Endothelial cell of umbilical vein (primary cell): ENCODE measurements around the gene HELZ2. TPM values are rescaled to one million over a fixed set of nuclear protein-coding genes. Genes with fewer than 3 reads are reported as not detected.

Experiments used
- BruUV-seq: library from RNA; stranded (reverse); fragments of 400-500 nt; replicated peaks from 2 replicates; lab custom pipeline; 2021; lab: Mats Ljungman, UMichigan
- CTCF ChIA-PET: fragments of 300-600, 350-600 bp; sonication (Branson Sonifier 250); formaldehyde crosslinking; loops from one replicate; lab custom pipeline; 2021; ENCODE audit warnings: antibody characterized with exemption, inconsistent platforms; lab: Charles Lee
- POLR2A ChIA-PET: fragments of 300-600, 350-600 bp; sonication (Branson Sonifier 250); formaldehyde crosslinking; loops from one replicate; lab custom pipeline; 2021; ENCODE audit warnings: antibody characterized with exemption, inconsistent platforms; lab: Charles Lee
- DNase-seq: peaks from one replicate; pipeline ENCODE4 v3.0.0-alpha.2; 2011; ENCODE audit warnings: low read depth, low spot score
- FAIRE-seq: peaks from 2 replicates; lab custom pipeline; 2011; peaks lifted over from hg19 to GRCh38; lab: Jason Lieb, UNC
- H2AFZ ChIP-seq: 2 replicates; pipeline ENCODE4 v1.6.0; 2012; ENCODE audit warnings: low read depth, low read length, control low read depth, inconsistent platforms
- H3K27ac ChIP-seq: 2 replicates; pipeline ENCODE4 v1.5.1; 2011; ENCODE audit warnings: low read depth, mild to moderate bottlenecking, control low read depth, low read length, moderate library complexity; ENCODE audit not compliant: insufficient read depth
- H3K27me3 ChIP-seq, 2 experiments: 2 replicates each; pipeline versions ENCODE4 v1.6.0 to v1.6.1; 2011; ENCODE audit warnings: low read length in 2 of 2, mixed read lengths in 1 of 2; ENCODE audit not compliant: control insufficient read depth in 2 of 2, insufficient read depth in 2 of 2
- H3K36me3 ChIP-seq, 2 experiments: 2 replicates in 1 of 2; 3 replicates in 1 of 2; pipeline ENCODE4 v1.5.1; 2011; ENCODE audit warnings: low read length in 2 of 2, mild to moderate bottlenecking in 1 of 2, moderate library complexity in 1 of 2; ENCODE audit not compliant: control insufficient read depth in 2 of 2, insufficient read depth in 2 of 2; ENCODE audit errors: extremely low read depth in 1 of 2
- H3K4me1 ChIP-seq: 3 replicates; pipeline ENCODE4 v1.5.1; 2011; ENCODE audit warnings: mild to moderate bottlenecking, low read length; ENCODE audit not compliant: control insufficient read depth, insufficient read depth; ENCODE audit errors: extremely low read depth
- H3K4me2 ChIP-seq: 2 replicates; pipeline ENCODE4 v1.6.1; 2011; ENCODE audit warnings: low read length, control low read depth, mixed read lengths; ENCODE audit not compliant: insufficient read depth
- H3K4me3 ChIP-seq, 3 experiments: fragments of 200-600 bp in 1 of 3; sonication (generic), shearing (Covaris generic) in 1 of 3; replicated peaks in 1 of 3; 2 replicates each; pipeline ENCODE4 v1.5.1; 2011 to 2016; ENCODE audit warnings: control low read depth in 3 of 3, low read length in 3 of 3, mild to moderate bottlenecking in 2 of 3, inconsistent platforms in 1 of 3, low read depth in 1 of 3, moderate library complexity in 1 of 3; ENCODE audit not compliant: insufficient read depth in 1 of 3
- H3K79me2 ChIP-seq: 2 replicates; pipeline ENCODE4 v1.6.0; 2012; ENCODE audit warnings: low read length, inconsistent platforms; ENCODE audit not compliant: control insufficient read depth, insufficient read depth
- H3K9ac ChIP-seq: replicated peaks from 2 replicates; pipeline ENCODE3; 2011; ENCODE audit warnings: low read length, control low read depth; ENCODE audit not compliant: insufficient read depth; ENCODE audit errors: extremely low read depth
- H3K9me1 ChIP-seq: replicated peaks from 3 replicates; pipeline ENCODE4 v1.6.0; 2011; ENCODE audit warnings: mild to moderate bottlenecking, low read length; ENCODE audit not compliant: control insufficient read depth, insufficient read depth; ENCODE audit errors: extremely low read depth
- H3K9me3 ChIP-seq: replicated peaks from 2 replicates; pipeline ENCODE4 v1.5.1; 2012; ENCODE audit warnings: low read length, inconsistent platforms; ENCODE audit not compliant: control insufficient read depth, insufficient read depth
- H4K20me1 ChIP-seq: replicated peaks from 2 replicates; pipeline ENCODE3; 2011; ENCODE audit warnings: mild to moderate bottlenecking, low read length; ENCODE audit not compliant: control insufficient read depth, insufficient read depth; ENCODE audit errors: extremely low read depth
- EZH2 ChIP-seq: IDR thresholded peaks from 2 replicates; pipeline ENCODE4 v1.6.1; 2012; ENCODE audit warnings: borderline replicate concordance, low read depth, mild to moderate bottlenecking, moderate library complexity, low read length, inconsistent platforms; ENCODE audit not compliant: severe bottlenecking
- GATA2 ChIP-seq: IDR thresholded peaks from 2 replicates; pipeline ENCODE4 v1.7.0; 2011; ENCODE audit warnings: low read depth, mild to moderate bottlenecking, moderate library complexity, mixed read lengths, low read length; ENCODE audit not compliant: insufficient read length, insufficient read depth
- POLR2A ChIP-seq: IDR thresholded peaks from 2 replicates; pipeline ENCODE4 v1.6.1; 2012; ENCODE audit warnings: low read depth, mild to moderate bottlenecking, control low read depth, low read length
- POLR2AphosphoS5 ChIP-seq: IDR thresholded peaks from 2 replicates; pipeline ENCODE4 v1.6.1; 2012; ENCODE audit warnings: low read depth, mild to moderate bottlenecking, control low read depth, low read length, moderate library complexity; ENCODE audit not compliant: insufficient read depth
- dilution Hi-C: fragments of 300-500 bp; cut with MboI; formaldehyde crosslinking; loops from one replicate; pipeline ENCODE4 v1.15.0; 2019; ENCODE audit warnings: low sequenced_read_pairs; ENCODE audit not compliant: extremely low pct_ligation_motif_present
- intact Hi-C: fragments of 100-400 bp; cut with micrococcal nuclease; formaldehyde crosslinking; loops from one replicate; pipeline ENCODE4 v1.10.0; 2022
- polyA plus RNA-seq, 4 experiments: library from polyadenylated mRNA; depleted of rRNA in 3 of 4; stranded (reverse) in 3 of 4; unstranded in 1 of 4; fragments of >200 nt; gene quantifications; 2 replicates each; pipeline versions ENCODE4 v1.2.1 to v1.2.3, GENCODE V29; 2011 to 2012; ENCODE audit warnings: missing spikeins in 1 of 4
- total RNA-seq: library from RNA; stranded (reverse); gene quantifications from 2 replicates; pipeline ENCODE4 v1.2.3, GENCODE V29; 2021
- TF ChIP-seq, protein P1 (sequence below), 2 donors: IDR thresholded peaks; 1 replicate in 1 of 2; 2 replicates in 1 of 2; pipeline ENCODE4 v1.5.1; 2011; ENCODE audit warnings: low read length in 2 of 2, mild to moderate bottlenecking in 2 of 2, moderate library complexity in 2 of 2, control low read depth in 1 of 2, inconsistent platforms in 1 of 2, low read depth in 1 of 2; ENCODE audit not compliant: insufficient read depth in 1 of 2; ENCODE audit errors: extremely low read depth in 1 of 2

HELZ2 gene
- total and polyA plus RNA-seq, 2 donors (not counting 3 experiments of a cell fraction or from before 2014, with no cell fraction given), result 10.6 to 33.2 TPM

DNA sequence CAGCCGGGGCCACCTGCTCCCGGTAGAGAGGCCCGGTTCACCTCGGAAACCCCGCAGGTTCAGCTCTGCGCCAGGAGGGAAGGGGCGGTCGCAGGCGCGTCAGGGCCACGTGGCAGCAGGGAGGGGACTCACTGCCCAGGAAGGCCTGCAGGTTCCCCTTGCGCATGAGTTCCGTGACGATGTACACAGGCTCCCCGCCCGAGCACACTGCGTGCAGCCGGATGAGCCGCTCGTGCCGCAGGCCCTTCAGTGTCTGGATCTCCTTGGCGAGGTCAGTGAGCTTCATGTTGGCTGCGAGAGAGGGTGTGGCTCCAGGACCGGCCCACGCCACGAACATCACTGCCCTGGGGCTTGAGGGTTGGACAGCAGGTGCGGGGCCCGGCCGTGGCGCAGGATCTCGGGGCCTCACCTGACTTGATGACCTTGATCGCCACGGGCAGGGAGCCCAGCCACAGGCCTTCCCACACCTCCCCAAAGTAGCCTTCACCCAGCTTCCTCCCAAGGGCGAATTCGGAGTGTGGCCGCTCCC lies 31.9 kb downstream of the HELZ2 start:
- no peak overlapping the region for H3K27ac ChIP-seq
- intact Hi-C loops, result no loop called here
- H3K4me2 ChIP-seq, result no peak overlapping the region
- no peaks in the 10 kb centered on the region for H3K36me3 ChIP-seq
- no peak for TF ChIP-seq POLR2A
- H3K9me1 ChIP-seq, result no peaks in the 10 kb centered on the region
- no peak overlapping the region for H3K9ac ChIP-seq
- H3K27me3 ChIP-seq, result no peaks in the 10 kb centered on the region
- no TSS peak for BruUV-seq
- dilution Hi-C loops, result no loop called here
- H4K20me1 ChIP-seq, result no peaks in the 10 kb centered on the region
- no peaks in the 10 kb centered on the region for H3K9me3 ChIP-seq
- FAIRE-seq (no peak), DNase-seq (no peak)
- H3K79me2 ChIP-seq, result no peaks in the 10 kb centered on the region
- ChIA-PET POLR2A (interaction anchor here (0.6 kb wide), 1 partner anchor 465 kb away, joined by 3 read pairs; no protein-coding TSS in a partner anchor), CTCF (interaction anchor here (1.0 kb wide), 1 partner anchor 432 kb away, joined by 3 read pairs; no protein-coding TSS in a partner anchor)
- no peak overlapping the region for H3K4me3 ChIP-seq
- H2AFZ ChIP-seq, result no peak overlapping the region
- no peaks in the 10 kb centered on the region for H3K4me1 ChIP-seq

DNA sequence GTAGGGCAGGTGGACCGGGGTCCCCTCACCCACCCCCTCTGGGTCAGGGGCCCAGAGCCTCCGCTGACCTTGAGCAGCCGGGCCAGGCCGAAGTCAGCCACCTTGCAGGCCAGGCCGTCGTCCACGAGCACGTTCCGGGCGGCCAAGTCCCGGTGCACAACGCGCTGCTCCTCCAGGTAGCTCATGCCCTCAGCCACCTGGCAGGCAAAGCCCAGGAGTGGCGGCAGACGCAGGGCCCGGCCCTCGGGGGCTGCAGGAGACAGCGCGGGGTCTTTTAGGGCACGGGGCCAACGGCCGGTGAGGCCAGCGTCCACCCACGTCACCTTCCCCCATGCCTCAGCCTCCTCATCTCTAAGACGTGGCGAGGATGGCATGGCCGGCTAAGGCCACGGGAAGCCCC lies 32.7 kb downstream of the HELZ2 start:
- dilution Hi-C loops (no loop called here), intact Hi-C loops (no loop called here)
- no peaks in the 10 kb centered on the region for H3K79me2 ChIP-seq
- no peaks in the 10 kb centered on the region for H4K20me1 ChIP-seq
- ChIA-PET CTCF (interaction anchor here (1.0 kb wide), 1 partner anchor 433 kb away, joined by 3 read pairs; no protein-coding TSS in a partner anchor), POLR2A (no interaction called here)
- DNase-seq (no peak), FAIRE-seq (no peak)
- H3K27ac ChIP-seq, result no peak overlapping the region
- no peaks in the 10 kb centered on the region for H3K36me3 ChIP-seq
- H3K27me3 ChIP-seq, result no peaks in the 10 kb centered on the region
- TF ChIP-seq, protein P1, sequence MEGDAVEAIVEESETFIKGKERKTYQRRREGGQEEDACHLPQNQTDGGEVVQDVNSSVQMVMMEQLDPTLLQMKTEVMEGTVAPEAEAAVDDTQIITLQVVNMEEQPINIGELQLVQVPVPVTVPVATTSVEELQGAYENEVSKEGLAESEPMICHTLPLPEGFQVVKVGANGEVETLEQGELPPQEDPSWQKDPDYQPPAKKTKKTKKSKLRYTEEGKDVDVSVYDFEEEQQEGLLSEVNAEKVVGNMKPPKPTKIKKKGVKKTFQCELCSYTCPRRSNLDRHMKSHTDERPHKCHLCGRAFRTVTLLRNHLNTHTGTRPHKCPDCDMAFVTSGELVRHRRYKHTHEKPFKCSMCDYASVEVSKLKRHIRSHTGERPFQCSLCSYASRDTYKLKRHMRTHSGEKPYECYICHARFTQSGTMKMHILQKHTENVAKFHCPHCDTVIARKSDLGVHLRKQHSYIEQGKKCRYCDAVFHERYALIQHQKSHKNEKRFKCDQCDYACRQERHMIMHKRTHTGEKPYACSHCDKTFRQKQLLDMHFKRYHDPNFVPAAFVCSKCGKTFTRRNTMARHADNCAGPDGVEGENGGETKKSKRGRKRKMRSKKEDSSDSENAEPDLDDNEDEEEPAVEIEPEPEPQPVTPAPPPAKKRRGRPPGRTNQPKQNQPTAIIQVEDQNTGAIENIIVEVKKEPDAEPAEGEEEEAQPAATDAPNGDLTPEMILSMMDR (IDR thresholded peaks at IDR 0.05; ENCODE audit: extremely low read depth in 1 of 2, insufficient read depth in 1 of 2, low read depth in 1 of 2, low read length in 2 of 2), result no peak
- TF ChIP-seq GATA2 (no peak), EZH2 (no peak), POLR2A (no peak), POLR2AphosphoS5 (no peak)
- H3K4me2 ChIP-seq, result no peak overlapping the region
- BruUV-seq, result no TSS peak
- H3K4me3 ChIP-seq, result no peak overlapping the region
- no peaks in the 10 kb centered on the region for H3K9me3 ChIP-seq
- no peak overlapping the region for H2AFZ ChIP-seq
- no peak overlapping the region for H3K9ac ChIP-seq
- H3K4me1 ChIP-seq, result no peaks in the 10 kb centered on the region
- H3K9me1 ChIP-seq, result no peaks in the 10 kb centered on the region
